Neural progenitor cell (in vitro differentiated cells): Measurements from ENCODE around the gene DUSP6. TPM values are rescaled to one million over a fixed set of nuclear protein-coding genes. Genes with fewer than 3 reads are reported as not detected.
A peak's percentile ranks its signal among the peaks of the same experiment; 100 is the strongest.

Experiments
- DNase-seq: peaks from one replicate; pipeline ENCODE4 v3.0.0-alpha.2; 2016; ENCODE audit warnings: low spot score
- H2AFZ ChIP-seq: fragments of 200-600 bp; sonication (generic); replicated peaks from 2 replicates; pipeline ENCODE4 v1.6.1; 2016; ENCODE audit warnings: antibody characterized with exemption
- H3F3A ChIP-seq: fragments of 200-600 bp; sonication (generic); 2 replicates; pipeline ENCODE4 v1.6.1; 2016; ENCODE audit warnings: antibody characterized with exemption, low read depth
- H3K27ac ChIP-seq: fragments of 200-600 bp; sonication (generic); 2 replicates; pipeline ENCODE4 v1.5.1; 2016; ENCODE audit warnings: mild to moderate bottlenecking
- H3K27me3 ChIP-seq: fragments of 200-600 bp; sonication (generic); 2 replicates; pipeline ENCODE4 v1.6.1; 2016; ENCODE audit warnings: mild to moderate bottlenecking, moderate library complexity
- H3K36me3 ChIP-seq: fragments of 200-600 bp; sonication (generic); 2 replicates; pipeline ENCODE4 v1.5.1; 2016
- H3K4me1 ChIP-seq: fragments of 200-600 bp; sonication (generic); 2 replicates; pipeline ENCODE4 v1.6.1; 2016; ENCODE audit warnings: mixed run types
- H3K4me2 ChIP-seq: fragments of 200-600 bp; sonication (generic); 2 replicates; pipeline ENCODE4 v1.6.1; 2016
- H3K4me3 ChIP-seq: fragments of 200-600 bp; sonication (generic); 2 replicates; pipeline ENCODE4 v1.5.1; 2016
- H3K79me2 ChIP-seq: fragments of 200-600 bp; sonication (generic); 2 replicates; pipeline ENCODE4 v1.6.1; 2016; ENCODE audit warnings: low read depth
- H3K9ac ChIP-seq: fragments of 200-600 bp; sonication (generic); 2 replicates; pipeline ENCODE4 v1.6.1; 2016
- H3K9me3 ChIP-seq: fragments of 200-600 bp; sonication (generic); 2 replicates; pipeline ENCODE4 v1.5.1; 2016; ENCODE audit warnings: low read depth
- H4K20me1 ChIP-seq: fragments of 200-600 bp; sonication (generic); 2 replicates; pipeline ENCODE4 v1.6.1; 2016; ENCODE audit warnings: low read depth
- H3K27ac Mint-ChIP-seq: 3 replicates; pipeline ENCODE4 v1.8.0; 2021; ENCODE audit warnings: mixed read lengths
- H3K27me3 Mint-ChIP-seq: 2 replicates; pipeline ENCODE4 v1.8.0; 2022; ENCODE audit warnings: low read depth, mild to moderate bottlenecking, inconsistent platforms, moderate library complexity, mixed read lengths; ENCODE audit not compliant: insufficient read depth
- H3K36me3 Mint-ChIP-seq: 3 replicates; pipeline ENCODE4 v1.8.0; 2021; ENCODE audit warnings: mixed read lengths
- H3K4me1 Mint-ChIP-seq: 3 replicates; pipeline ENCODE4 v1.8.0; 2021; ENCODE audit warnings: mixed read lengths
- H3K4me3 Mint-ChIP-seq: 3 replicates; pipeline ENCODE4 v1.8.0; 2021; ENCODE audit warnings: mild to moderate bottlenecking, moderate library complexity, mixed read lengths
- H3K9me3 Mint-ChIP-seq: 3 replicates; pipeline ENCODE4 v1.8.0; 2020; ENCODE audit warnings: mixed read lengths
- EZH2 ChIP-seq: fragments of 200-600 bp; sonication (generic); IDR thresholded peaks from 2 replicates; pipeline ENCODE4 v1.6.1; 2017; ENCODE audit warnings: antibody characterized with exemption, mild to moderate bottlenecking, moderate library complexity
- EZH2phosphoT487 ChIP-seq: fragments of 200-600 bp; sonication (generic); IDR thresholded peaks from 2 replicates; pipeline ENCODE4 v1.6.1; 2017; ENCODE audit warnings: antibody characterized with exemption
- total RNA-seq: library from RNA; depleted of rRNA; stranded (reverse); fragments of >200 nt; gene quantifications from 2 replicates; pipeline ENCODE4 v1.2.3, GENCODE V29; 2015; ENCODE audit warnings: low replicate concordance
- TF ChIP-seq, protein P1 (sequence below): fragments of 200-600 bp; sonication (generic); IDR thresholded peaks from 2 replicates; pipeline ENCODE4 v1.5.1; 2017; ENCODE audit warnings: antibody characterized with exemption, mild to moderate bottlenecking

The DUSP6 gene
- total RNA-seq, 1 donor from 2014 or later: 12.5 TPM

DNA sequence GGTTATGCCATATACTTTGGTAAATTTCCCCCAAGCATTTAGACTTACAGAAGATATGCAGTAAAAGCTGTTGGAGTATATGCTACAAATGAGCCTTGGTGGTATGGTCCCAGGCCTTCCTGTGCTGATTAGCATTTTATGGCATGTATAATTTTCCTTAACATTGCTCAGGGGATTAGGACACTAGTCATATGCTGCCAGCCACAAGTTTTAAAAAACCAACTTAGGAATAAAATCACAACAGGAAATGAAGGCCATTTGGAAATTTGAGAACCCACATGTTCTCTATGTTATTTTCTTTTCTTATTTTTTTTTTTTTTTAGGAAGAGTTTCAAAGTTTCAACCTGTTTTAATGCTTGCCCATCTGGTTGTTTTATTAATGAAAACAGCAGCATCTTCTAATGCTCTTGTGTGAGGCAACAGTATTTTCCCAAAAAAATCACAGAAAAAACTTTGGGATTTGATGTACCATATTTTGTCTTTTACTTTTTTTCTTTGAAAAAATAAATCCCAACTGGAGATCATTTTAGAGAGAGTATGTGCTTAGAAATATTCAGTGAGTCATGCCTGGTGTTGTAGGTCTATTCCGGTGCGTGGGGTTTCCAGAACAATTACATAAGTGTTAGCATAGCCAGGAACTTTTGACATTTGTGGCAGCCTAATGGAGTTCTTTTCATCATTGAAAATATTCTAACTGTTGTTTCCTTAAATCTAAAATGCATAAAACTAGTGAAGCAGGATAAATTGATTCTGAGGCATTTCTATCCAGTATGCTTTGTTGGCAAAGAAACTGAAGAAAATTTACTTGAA lies 21.7 kb upstream of the DUSP6 start:
- Histone ChIP-seq H2AFZ (no peak overlapping the region), H3K9ac (no peak overlapping the region), H4K20me1 (no peaks in the 10 kb centered on the region), H3K27me3 (no peaks in the 10 kb centered on the region), H3F3A (no peaks in the 10 kb centered on the region), H3K79me2 (no peaks in the 10 kb centered on the region), H3K4me2 (no peak overlapping the region), H3K4me1 (no peaks in the 10 kb centered on the region), H3K9me3 (no peaks in the 10 kb centered on the region), H3K4me3 (no peak overlapping the region), H3K27ac (no peak overlapping the region), H3K36me3 (no peaks in the 10 kb centered on the region)
- peaks cover 10% of the 10 kb centered on the region for H3K27me3 Mint-ChIP-seq
- TF ChIP-seq, protein P1, sequence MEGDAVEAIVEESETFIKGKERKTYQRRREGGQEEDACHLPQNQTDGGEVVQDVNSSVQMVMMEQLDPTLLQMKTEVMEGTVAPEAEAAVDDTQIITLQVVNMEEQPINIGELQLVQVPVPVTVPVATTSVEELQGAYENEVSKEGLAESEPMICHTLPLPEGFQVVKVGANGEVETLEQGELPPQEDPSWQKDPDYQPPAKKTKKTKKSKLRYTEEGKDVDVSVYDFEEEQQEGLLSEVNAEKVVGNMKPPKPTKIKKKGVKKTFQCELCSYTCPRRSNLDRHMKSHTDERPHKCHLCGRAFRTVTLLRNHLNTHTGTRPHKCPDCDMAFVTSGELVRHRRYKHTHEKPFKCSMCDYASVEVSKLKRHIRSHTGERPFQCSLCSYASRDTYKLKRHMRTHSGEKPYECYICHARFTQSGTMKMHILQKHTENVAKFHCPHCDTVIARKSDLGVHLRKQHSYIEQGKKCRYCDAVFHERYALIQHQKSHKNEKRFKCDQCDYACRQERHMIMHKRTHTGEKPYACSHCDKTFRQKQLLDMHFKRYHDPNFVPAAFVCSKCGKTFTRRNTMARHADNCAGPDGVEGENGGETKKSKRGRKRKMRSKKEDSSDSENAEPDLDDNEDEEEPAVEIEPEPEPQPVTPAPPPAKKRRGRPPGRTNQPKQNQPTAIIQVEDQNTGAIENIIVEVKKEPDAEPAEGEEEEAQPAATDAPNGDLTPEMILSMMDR: no peak
- peaks cover 6% of the 10 kb centered on the region for H3K36me3 Mint-ChIP-seq
- H3K4me3 Mint-ChIP-seq: no peak overlapping the region
- no peak overlapping the region for H3K27ac Mint-ChIP-seq
- H3K9me3 Mint-ChIP-seq: peaks cover 9% of the 10 kb centered on the region
- no peak for DNase-seq
- peaks cover 22% of the 10 kb centered on the region for H3K4me1 Mint-ChIP-seq

DNA sequence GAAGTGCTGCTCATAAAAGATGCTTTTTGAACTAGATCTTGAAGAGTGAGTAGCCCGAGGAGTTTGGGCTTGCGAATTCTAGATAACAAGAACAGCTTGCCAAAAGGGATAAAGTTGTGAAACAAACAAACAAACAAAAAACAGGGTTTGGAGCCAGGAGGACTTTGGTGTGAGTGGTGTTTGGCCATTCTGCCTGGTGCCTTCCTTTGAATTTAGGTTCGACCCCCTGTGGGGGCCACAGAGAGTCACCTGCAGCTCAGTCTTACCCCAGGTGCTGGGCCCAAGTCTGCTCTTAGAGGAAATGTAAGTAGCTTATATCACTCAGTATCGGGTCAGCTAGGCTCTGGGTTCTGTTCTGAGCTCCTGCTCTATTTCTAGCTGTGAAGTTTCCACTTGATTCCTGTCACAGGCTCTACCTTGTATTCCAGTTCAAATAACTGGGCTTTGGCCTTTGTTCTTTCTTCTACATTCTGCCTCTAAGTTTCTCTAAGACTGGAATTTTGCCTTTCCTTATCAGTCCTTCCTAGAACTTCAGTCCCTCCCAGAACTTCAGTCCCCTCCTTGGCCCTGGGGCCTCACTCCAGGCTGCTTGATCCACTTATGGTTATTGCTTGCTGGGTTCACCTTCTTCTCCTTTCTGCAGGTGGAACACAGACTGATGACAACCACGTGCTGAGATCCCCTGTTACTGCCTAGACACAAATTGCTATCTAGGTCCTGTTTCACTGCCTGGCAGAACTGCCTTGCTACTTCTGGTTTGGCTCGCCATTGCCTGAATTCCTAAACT lies 20.5 kb upstream of the DUSP6 start:
- Mint-ChIP-seq H3K27ac (no peak overlapping the region), H3K4me1 (peaks cover 22% of the 10 kb centered on the region), H3K4me3 (peak overlapping the region; percentile 55), H3K36me3 (peaks cover 6% of the 10 kb centered on the region), H3K9me3 (peaks cover 9% of the 10 kb centered on the region), H3K27me3 (peaks cover 8% of the 10 kb centered on the region)
- H3K27ac ChIP-seq: no peak overlapping the region
- DNase-seq: no peak
- no peaks in the 10 kb centered on the region for H3K4me1 ChIP-seq
- TF ChIP-seq EZH2phosphoT487: no peak
- TF ChIP-seq EZH2: no peak
- TF ChIP-seq, protein P1: no peak
- no peaks in the 10 kb centered on the region for H3K79me2 ChIP-seq
- no peak overlapping the region for H3K9ac ChIP-seq
- no peaks in the 10 kb centered on the region for H3F3A ChIP-seq
- no peak overlapping the region for H2AFZ ChIP-seq
- no peaks in the 10 kb centered on the region for H3K36me3 ChIP-seq
- no peaks in the 10 kb centered on the region for H4K20me1 ChIP-seq
- H3K4me3 ChIP-seq: no peak overlapping the region
- no peak overlapping the region for H3K4me2 ChIP-seq
- no peaks in the 10 kb centered on the region for H3K27me3 ChIP-seq
- H3K9me3 ChIP-seq: no peaks in the 10 kb centered on the region

DNA sequence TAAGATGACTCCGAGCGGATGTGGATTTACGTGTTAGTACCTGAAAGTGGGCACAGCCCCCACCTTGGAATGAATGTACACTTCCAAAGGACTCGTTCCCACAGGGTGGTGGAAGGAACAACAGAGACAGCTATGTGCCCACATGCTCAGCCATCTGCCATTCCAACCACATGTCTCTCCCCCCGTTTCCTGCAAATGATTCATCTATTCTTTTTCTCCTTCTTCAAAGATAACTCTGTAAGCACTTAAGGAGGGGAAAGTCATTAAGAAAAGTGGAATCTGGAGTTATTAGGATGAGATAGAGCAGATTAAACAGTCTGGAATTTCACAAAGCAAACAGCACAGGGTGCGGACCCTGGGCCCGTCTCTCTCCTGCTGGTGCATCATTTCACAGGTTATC lies 18.5 kb upstream of the DUSP6 start:
- no peaks in the 10 kb centered on the region for H4K20me1 ChIP-seq
- Mint-ChIP-seq H3K27ac (no peak overlapping the region), H3K27me3 (peaks cover 8% of the 10 kb centered on the region), H3K36me3 (peaks cover 3% of the 10 kb centered on the region), H3K4me3 (no peak overlapping the region), H3K9me3 (peaks cover 4% of the 10 kb centered on the region), H3K4me1 (peaks cover 22% of the 10 kb centered on the region)
- no peaks in the 10 kb centered on the region for H3K79me2 ChIP-seq
- no peaks in the 10 kb centered on the region for H3K27me3 ChIP-seq
- H3K9ac ChIP-seq: no peak overlapping the region
- H3F3A ChIP-seq: no peaks in the 10 kb centered on the region
- TF ChIP-seq, protein P1: no peak
- TF ChIP-seq EZH2phosphoT487 (no peak), EZH2 (no peak)
- H2AFZ ChIP-seq: no peak overlapping the region
- no peaks in the 10 kb centered on the region for H3K36me3 ChIP-seq
- H3K27ac ChIP-seq: no peak overlapping the region
- no peaks in the 10 kb centered on the region for H3K9me3 ChIP-seq
- no peak overlapping the region for H3K4me2 ChIP-seq
- no peak overlapping the region for H3K4me3 ChIP-seq
- H3K4me1 ChIP-seq: no peaks in the 10 kb centered on the region
- DNase-seq: no peak
